SK-N-SH treated with all-trans-retinoic acid at 6 μM for 48 hours (cell line): ENCODE measurements around the gene TBC1D16.
A peak's percentile ranks its signal among the peaks of the same experiment; 100 is the strongest.

Experiments
- ATAC-seq: fragments of 200-7000 bp; cut with Tn5 transposase; 3 replicates; pipeline ENCODE4 v1.9.1; 2020; ENCODE audit warnings: mild to moderate bottlenecking, moderate library complexity
- ARNTL ChIP-seq: fragments of 450-650 bp; formaldehyde crosslinking; IDR thresholded peaks from 2 replicates; pipeline ENCODE4 v1.5.0; 2020; ENCODE audit warnings: low read depth, mild to moderate bottlenecking, moderate library complexity, borderline replicate concordance
- BACH2 ChIP-seq: fragments of 250-450 bp; sonication (Bioruptor Pico); IDR thresholded peaks from 2 replicates; pipeline ENCODE4 v1.9.0; 2021; ENCODE audit warnings: mild to moderate bottlenecking, borderline replicate concordance
- CREB5 ChIP-seq: fragments of 250-450 bp; sonication (Bioruptor Pico); IDR thresholded peaks from 2 replicates; pipeline ENCODE4 v1.5.1; 2020; ENCODE audit warnings: low read depth, mild to moderate bottlenecking, moderate library complexity
- CSDC2 ChIP-seq: fragments of 250-450 bp; sonication (Bioruptor Pico); IDR thresholded peaks from 2 replicates; pipeline ENCODE4 v1.5.0; 2020; ENCODE audit warnings: mild to moderate bottlenecking, moderate library complexity
- CSRNP3 ChIP-seq: fragments of 250-450 bp; sonication (Bioruptor Pico); IDR thresholded peaks from 2 replicates; pipeline ENCODE4 v1.5.1; 2021; ENCODE audit warnings: mild to moderate bottlenecking, moderate library complexity
- ESRRG ChIP-seq: fragments of 250-450 bp; sonication (Bioruptor Pico); IDR thresholded peaks from 2 replicates; pipeline ENCODE4 v1.6.1; 2021; ENCODE audit warnings: mild to moderate bottlenecking
- GLIS3 ChIP-seq: fragments of 250-450 bp; sonication (Bioruptor Pico); IDR thresholded peaks from 2 replicates; pipeline ENCODE4 v1.5.0; 2020; ENCODE audit warnings: mild to moderate bottlenecking, moderate library complexity
- ISL1 ChIP-seq: fragments of 250-450 bp; sonication (Bioruptor Pico); IDR thresholded peaks from 2 replicates; pipeline ENCODE4 v2.1.2; 2022; ENCODE audit warnings: mild to moderate bottlenecking, moderate library complexity
- OSR1 ChIP-seq: fragments of 250-450 bp; sonication (Bioruptor Pico); IDR thresholded peaks from 2 replicates; pipeline ENCODE4 v1.8.0; 2022; ENCODE audit warnings: moderate library complexity, mild to moderate bottlenecking, inconsistent platforms
- PATZ1 ChIP-seq: fragments of 250-450 bp; sonication (Bioruptor Pico); IDR thresholded peaks from 2 replicates; pipeline ENCODE4 v1.8.0; 2020; ENCODE audit warnings: mild to moderate bottlenecking, moderate library complexity, borderline replicate concordance
- POU6F1 ChIP-seq: fragments of 250-450 bp; sonication (Bioruptor Pico); IDR thresholded peaks from 2 replicates; pipeline ENCODE4 v1.8.0; 2021; ENCODE audit warnings: low read depth, mild to moderate bottlenecking, moderate library complexity, borderline replicate concordance
- PPARA ChIP-seq: fragments of 250-450 bp; sonication (Bioruptor Pico); IDR thresholded peaks from 2 replicates; pipeline ENCODE4 v1.5.0; 2020; ENCODE audit warnings: mild to moderate bottlenecking, borderline replicate concordance
- RARB ChIP-seq: fragments of 250-450 bp; sonication (Bioruptor Pico); IDR thresholded peaks from 2 replicates; pipeline ENCODE4 v1.8.0; 2021; ENCODE audit warnings: mild to moderate bottlenecking, moderate library complexity
- SNAI2 ChIP-seq: fragments of 250-450 bp; sonication (Bioruptor Pico); IDR thresholded peaks from 2 replicates; pipeline ENCODE4 v1.5.0; 2020; ENCODE audit warnings: mild to moderate bottlenecking, moderate library complexity
- TCF4 ChIP-seq: fragments of 250-450 bp; sonication (Bioruptor Pico); IDR thresholded peaks from 2 replicates; pipeline ENCODE4 v1.8.0; 2021; ENCODE audit warnings: mild to moderate bottlenecking, moderate library complexity, borderline replicate concordance
- TOX ChIP-seq: fragments of 250-450 bp; sonication (Bioruptor Pico); IDR thresholded peaks from 2 replicates; pipeline ENCODE4 v1.8.0; 2021; ENCODE audit warnings: mild to moderate bottlenecking, moderate library complexity, borderline replicate concordance
- TSHZ2 ChIP-seq: fragments of 250-450 bp; sonication (Bioruptor Pico); IDR thresholded peaks from 2 replicates; pipeline ENCODE4 v1.5.0; 2020; ENCODE audit warnings: mild to moderate bottlenecking, moderate library complexity
- ZC3H10 ChIP-seq: fragments of 250-450 bp; sonication (Bioruptor Pico); IDR thresholded peaks from 2 replicates; pipeline ENCODE4 v1.5.1; 2021; ENCODE audit warnings: mild to moderate bottlenecking, moderate library complexity
- ZFP3 ChIP-seq: fragments of 250-450 bp; sonication (Bioruptor Pico); IDR thresholded peaks from 2 replicates; pipeline ENCODE4 v1.5.0; 2020; ENCODE audit warnings: mild to moderate bottlenecking, moderate library complexity
- ZFP30 ChIP-seq: fragments of 450-650 bp; formaldehyde crosslinking; IDR thresholded peaks from 2 replicates; pipeline ENCODE4 v1.5.0; 2022; ENCODE audit warnings: mild to moderate bottlenecking, moderate library complexity
- ZNF565 ChIP-seq: fragments of 450-650 bp; formaldehyde crosslinking; conservative IDR thresholded peaks from 2 replicates; pipeline ENCODE4 v1.5.0; 2020; ENCODE audit warnings: low read depth, mild to moderate bottlenecking, moderate library complexity
- ZNF70 ChIP-seq: fragments of 450-650 bp; formaldehyde crosslinking; IDR thresholded peaks from 2 replicates; pipeline ENCODE4 v1.5.0; 2020; ENCODE audit warnings: mild to moderate bottlenecking, moderate library complexity
- ZNF8 ChIP-seq: fragments of 450-650 bp; formaldehyde crosslinking; IDR thresholded peaks from 2 replicates; pipeline ENCODE4 v1.5.0; 2020; ENCODE audit warnings: mild to moderate bottlenecking, moderate library complexity

The TBC1D16 gene

GRCh38 chr17:80006339-80006720 lies 29.3 kb downstream of the TBC1D16 start:
- TF ChIP-seq OSR1 (no peak), CREB5 (CRISPR knock-in tag) (no peak), ZFP3 (no peak), TSHZ2 (CRISPR knock-in tag) (no peak), TCF4 (CRISPR knock-in tag) (no peak), TOX (CRISPR knock-in tag) (no peak), GLIS3 (no peak), POU6F1 (CRISPR knock-in tag) (no peak), ZNF8 (CRISPR knock-in tag) (no peak), ESRRG (CRISPR knock-in tag) (no peak), ZFP30 (CRISPR knock-in tag) (no peak), ZC3H10 (CRISPR knock-in tag) (no peak)
- ATAC-seq = no peak

- TF ChIP-seq GLIS3 (no peak), ZFP30 (CRISPR knock-in tag) (no peak), ISL1 (CRISPR knock-in tag) (no peak), CSDC2 (CRISPR knock-in tag) (no peak), TCF4 (CRISPR knock-in tag) (no peak), PATZ1 (CRISPR knock-in tag) (no peak), ARNTL (no peak), ZNF70 (CRISPR knock-in tag) (no peak), CSRNP3 (CRISPR knock-in tag) (no peak), ZNF565 (CRISPR knock-in tag) (no peak), ESRRG (CRISPR knock-in tag) (no peak), ZC3H10 (CRISPR knock-in tag) (no peak), SNAI2 (CRISPR knock-in tag) (no peak), PPARA (no peak), POU6F1 (CRISPR knock-in tag) (no peak), BACH2 (CRISPR knock-in tag) (no peak), OSR1 (no peak), CREB5 (CRISPR knock-in tag) (no peak), RARB (no peak), TOX (CRISPR knock-in tag) (no peak)
- ATAC-seq = peak; percentile 67
Measured at GRCh38 chr17:80005360-80006338, 30.0 kb downstream of the TBC1D16 start.
